ENCODE measurements around the gene CCDC117.

CCDC117 gene

DNA sequence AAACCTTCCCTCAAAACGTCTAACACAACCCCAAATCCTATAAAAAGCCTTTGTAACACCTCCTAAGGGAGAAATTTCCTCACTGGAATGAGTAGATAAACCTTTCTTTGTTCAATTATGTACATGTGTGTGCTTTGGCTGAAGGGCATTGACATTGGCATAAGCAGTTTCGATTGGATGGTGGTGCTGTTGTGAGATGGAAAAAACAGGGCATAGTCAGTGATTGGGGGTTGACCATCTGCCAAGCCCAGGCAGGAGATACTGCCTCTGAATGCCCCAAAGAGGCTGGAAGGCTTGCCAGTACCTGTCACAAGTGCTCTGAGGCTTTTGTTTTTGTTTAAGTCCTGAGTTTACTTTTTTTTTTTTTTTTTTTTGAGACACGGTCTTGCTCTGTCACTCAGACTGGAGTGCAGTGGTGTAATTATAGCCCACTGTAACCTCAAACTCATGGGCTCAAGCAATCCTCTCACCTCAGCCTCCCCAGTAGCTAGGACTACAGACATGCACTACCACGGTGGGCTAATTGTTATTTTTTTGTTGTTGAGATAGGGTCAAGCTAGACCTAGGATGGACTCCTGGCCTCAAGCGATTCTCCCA, 1.2 kb upstream of the CCDC117 start:
- no peak for DNase-seq

DNA sequence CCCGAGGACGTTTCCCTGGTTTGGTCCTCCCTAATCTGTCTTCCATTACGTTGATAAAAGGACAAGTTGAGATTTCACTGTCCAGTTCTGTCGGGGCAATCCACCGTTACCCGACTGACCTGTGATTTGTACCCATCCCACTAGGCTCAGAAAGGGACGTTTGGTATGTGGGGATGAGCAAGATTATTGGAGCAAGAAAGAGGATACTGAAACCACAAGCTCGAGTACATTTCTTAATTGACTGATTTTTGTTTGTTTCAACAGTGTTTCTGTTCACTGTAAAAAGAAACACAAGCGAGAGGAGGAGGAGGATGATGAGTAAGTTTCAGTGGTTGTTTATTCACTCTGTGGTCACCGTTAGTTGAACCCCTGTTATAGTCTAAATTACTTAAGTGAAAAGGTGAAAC, 969 bp downstream of the CCDC117 start:
- no peak for DNase-seq

GRCh38 chr22:28774378-28774777, 1.9 kb downstream of the CCDC117 start:
- DNase-seq: no peak

GRCh38 chr22:28779833-28780232, 7.3 kb downstream of the CCDC117 start:
- no peak for DNase-seq

DNA sequence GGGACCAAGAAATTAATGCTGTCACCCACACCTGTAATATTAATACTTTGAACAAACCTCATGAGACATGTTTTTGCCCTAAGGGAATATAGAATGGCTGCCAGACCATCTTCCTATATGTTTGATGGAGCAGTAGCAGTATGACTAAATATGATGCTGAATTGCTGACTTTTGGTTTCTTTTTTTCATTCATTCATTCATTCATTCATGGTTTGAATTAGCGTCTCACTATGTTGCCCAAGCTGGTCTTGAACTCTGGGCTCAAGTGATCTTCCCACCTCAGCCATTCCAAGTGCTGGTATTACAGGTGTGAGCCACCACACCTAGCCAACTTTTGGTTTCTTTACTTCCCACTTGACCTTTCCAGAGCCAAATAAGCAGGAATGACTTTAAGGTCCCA, 7.8 kb downstream of the CCDC117 start:
- no peak for DNase-seq

DNA sequence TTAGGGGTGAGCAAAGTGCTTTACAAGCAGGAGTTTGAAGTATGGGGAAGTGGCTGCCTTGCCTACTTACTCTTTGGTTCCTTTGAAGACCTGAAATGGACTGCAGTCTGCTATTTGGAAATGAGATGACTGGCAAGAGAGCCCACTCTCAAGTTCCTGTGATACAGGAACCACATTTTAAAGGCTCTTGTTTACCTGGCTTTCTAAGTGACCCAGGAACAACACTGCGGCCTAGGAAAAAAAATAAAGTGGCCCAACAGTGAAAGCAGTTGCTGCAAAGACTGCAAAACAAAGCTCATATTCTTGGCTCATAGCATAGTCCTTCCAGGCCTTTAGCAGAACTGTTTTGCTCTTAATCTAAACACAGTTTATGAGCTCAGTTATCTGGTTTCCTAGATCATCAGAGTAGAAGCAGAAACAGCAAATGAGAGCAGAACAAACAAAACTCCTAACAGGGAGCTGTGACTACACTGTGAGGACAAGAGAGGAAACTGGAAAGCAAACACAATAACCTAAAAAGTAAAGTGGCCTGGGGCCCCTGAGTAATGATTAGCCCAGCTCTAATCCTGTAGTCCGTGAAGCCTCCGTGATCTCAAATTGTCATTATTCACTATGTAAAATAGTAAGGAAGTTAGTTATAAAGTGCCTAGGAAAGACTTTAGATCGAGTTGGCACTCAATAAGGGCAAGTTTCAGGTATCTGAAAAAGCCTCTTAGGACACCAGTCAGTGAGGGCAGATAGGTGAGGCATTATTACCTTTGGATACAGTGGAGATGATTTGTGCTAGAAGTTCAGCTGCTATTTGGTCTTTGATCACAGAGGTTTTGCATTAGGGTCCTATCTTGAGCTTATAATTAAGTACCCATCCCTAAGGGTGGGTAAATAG, 11.5 kb downstream of the CCDC117 start:
- no peak for DNase-seq

DNA sequence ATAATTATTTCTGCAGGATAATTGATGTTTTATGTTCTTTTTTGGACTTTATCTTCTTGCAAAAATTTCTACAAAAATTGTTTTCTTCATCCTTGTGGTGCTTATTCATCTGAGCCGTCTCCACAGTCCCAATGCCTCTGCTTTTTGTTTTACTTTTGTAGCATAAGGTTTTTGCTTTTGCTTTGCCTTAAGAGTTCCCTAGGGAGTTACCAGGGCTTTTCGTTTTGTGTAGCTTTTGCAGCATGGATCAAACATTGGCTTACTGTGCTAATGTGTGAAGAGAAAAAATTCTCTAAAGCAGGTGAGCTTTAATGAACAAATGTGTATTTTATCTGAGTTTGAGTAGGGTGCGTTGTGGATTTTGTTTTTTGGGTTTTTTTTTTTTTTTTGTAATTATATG, 16.1 kb downstream of the CCDC117 start:
- no peak for DNase-seq

GRCh38 chr22:28791124-28791523, 18.6 kb downstream of the CCDC117 start:
- no peak for DNase-seq

- no peak for DNase-seq
Measured at GRCh38 chr22:28791841-28792490, 19.5 kb downstream of the CCDC117 start.

DNA sequence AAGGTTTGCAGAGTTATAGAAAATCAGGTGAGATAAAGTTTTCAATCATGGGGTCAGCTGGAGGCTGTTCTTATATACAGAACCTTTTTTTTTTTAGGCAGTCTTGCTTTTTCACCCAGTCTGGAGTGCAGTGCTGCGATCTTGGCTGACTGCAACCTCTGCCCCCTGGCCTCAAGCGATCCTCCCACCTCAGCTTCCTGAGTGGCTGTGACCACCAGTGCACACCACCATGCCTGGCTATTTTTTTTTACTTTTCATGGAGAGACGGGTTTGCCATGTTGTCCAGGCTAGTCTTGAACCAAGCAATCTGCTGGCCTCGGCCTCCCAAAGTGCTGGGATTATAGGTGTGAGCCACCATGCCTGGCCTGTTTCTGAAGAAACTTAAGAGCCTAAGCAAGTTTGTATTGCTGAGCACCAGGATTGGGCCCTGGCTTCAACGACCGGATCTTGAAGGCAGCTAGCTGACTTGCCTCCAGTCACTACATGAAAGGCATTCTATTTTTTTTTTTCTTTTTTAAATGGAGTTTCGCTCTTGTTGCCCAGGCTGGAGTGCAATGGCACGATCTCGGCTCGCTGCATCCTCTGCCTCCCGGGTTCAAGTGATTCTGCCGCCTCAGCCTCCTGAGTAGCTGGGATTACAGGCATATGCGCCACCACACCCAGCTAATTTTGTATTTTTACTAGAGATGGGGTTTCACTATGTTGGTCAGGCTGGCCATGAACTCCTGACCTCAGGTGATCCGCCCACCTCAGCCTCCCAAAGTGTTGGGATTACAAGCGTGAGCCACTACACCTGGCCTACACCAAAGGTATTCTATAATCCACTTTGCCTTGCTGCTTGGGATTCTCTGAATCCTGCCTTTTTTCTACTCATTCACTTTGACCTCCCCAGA, 20.2 kb downstream of the CCDC117 start:
- DNase-seq: no peak

- no peak for DNase-seq
Measured at GRCh38 chr22:28793976-28794584, 21.6 kb downstream of the CCDC117 start.

DNA sequence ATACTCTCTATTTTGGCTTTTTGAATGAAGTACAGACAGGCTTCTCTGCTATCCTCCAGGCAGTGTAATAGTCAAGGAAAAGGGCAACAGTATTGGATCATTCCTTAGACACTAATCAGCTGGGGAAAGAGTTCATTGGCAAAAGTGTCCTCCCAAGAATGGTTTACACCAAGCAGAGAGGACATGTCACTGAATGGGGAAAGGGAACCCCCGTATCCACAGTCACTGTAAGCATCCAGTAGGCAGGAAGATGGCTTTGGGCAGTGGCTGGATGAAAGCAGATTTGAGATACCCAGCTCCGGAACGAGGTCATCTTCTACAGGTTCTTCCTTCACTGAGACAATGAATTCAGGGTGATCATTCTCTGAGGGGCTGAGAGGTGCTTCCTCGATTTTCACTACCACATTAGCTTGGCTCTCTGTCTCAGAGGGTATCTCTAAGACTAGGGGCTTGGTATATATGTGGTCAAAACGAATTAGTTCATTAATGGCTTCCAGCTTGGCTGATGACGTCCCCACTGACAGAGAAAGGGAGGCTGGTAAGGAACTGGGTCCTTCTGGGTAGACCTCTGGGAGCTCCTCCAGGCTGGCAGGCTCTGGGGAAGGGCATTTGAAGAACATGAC, 22.7 kb downstream of the CCDC117 start:
- DNase-seq: no peak

GRCh38 chr22:28795932-28796856, 23.7 kb downstream of the CCDC117 start:
- no peak for DNase-seq

- DNase-seq: no peak
Measured at GRCh38 chr22:28798810-28799605, 26.5 kb downstream of the CCDC117 start.

DNA sequence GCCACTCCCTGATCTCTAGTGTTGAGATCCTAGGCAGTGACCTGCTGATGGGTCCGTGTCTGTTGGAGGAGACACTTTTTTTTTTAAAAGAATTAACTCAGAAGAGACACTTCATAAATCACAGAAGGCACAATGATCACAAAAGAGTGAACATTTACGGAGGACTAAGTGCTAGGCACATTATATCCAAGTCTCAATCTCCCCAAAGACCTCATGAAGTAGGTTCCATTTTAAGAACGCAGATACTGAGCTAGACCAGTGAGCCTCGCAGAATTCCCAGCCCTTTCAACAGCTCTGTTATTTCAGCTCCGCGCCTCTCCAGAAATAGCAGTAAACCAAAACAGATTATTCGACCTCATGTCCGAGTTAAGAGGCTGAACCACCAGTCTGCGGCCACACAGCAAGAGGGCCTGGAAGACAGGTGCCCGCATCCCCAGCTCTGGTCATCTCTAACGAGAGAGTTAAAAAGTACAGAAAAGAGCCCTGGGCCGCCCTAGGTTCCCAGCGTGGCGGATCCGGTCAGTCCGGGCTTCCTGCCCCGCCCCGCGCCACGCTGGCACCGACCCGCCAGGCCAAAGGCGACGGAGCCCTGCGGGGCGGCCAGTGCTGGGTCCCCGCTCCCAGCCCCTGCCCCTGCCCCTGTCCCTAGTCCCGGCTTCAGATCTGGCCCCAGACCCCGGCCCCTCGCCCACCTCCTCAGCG, 27.3 kb downstream of the CCDC117 start:
- no peak for DNase-seq

- DNase-seq: peak; percentile 93
Measured at GRCh38 chr22:28800308-28801041, 28.0 kb downstream of the CCDC117 start, which contains the start of gene XBP1. TSS of gene XBP1 (minus strand) at chr22:28800569.

DNA sequence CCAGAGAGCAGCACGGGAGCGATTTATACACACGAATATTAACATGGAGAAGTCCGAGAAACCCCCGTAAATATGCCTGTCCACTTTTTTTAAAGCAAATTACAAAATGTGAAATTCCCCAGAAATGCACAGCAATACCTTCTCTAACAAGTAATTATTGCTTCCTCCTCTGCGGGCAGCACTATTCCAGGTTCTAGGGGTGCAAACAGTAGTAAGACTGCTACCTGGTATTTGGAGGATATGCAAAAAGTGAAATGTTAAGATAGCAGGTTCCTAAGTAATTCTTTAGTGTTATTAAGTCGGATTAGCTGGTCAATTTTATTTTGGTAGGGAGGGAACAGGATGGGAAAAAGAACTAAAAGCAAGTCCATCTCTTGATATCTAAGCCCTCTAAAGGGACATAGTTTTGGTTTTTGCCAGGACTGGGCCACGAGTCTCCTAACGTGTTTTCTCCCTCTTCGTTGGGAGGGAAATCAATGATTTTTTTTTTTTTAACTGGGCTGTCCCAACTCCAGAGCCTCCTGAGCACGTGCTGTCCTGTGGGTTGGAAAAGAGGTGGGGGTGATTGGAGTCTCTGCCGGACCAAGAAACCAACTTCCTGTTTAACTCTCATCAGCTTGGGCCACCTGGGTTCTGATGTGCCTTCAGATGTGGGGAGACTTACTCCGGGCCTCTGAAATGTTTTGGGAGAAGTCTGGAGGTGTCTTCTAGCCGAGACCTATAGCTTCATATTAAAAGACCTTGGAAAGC, 29.5 kb downstream of the CCDC117 start:
- no peak for DNase-seq
